NCI-H2196 (cell line): ENCODE results near the gene FGFBP2.

Experiments used
- DNase-seq: peaks from one replicate; lab custom pipeline; 2025; ENCODE audit not compliant: unreplicated experiment; lab: John Stamatoyannopoulos, UW

FGFBP2 gene

DNA sequence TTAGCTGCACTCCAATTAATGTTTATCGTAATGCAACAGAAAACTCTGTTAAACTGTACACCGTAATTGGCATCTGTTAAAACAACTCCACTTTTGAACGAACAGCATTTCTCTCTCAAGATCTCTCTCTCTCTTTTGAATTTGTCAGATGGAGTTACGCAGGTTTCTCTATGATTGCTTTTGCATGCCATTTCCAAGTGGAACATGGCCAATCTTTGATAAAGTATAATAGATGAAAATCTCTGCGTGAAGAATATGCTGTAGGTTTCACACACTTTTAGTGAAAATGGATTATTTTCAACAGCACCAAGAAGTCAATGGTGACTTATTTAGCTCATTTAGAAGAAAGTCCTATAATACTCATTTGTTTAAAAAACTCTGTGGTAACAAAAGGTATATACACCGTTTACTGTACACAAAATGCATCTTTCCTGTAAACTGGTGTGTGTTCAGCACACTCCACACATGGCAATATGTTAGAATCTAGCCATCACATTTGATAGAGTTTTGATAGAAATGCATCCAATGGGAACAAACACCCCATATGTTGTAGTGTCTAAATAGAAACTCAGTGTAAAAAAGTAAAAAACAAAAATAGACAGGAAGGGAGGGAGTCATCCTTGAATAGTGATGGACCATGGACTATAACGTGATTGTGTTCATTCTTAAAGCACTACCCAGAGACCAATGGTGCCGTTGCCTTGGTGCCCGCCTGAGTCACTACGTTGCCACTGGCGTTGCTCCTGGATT is 5.8 kb upstream of the FGFBP2 start:
- DNase-seq, result no peak

DNA sequence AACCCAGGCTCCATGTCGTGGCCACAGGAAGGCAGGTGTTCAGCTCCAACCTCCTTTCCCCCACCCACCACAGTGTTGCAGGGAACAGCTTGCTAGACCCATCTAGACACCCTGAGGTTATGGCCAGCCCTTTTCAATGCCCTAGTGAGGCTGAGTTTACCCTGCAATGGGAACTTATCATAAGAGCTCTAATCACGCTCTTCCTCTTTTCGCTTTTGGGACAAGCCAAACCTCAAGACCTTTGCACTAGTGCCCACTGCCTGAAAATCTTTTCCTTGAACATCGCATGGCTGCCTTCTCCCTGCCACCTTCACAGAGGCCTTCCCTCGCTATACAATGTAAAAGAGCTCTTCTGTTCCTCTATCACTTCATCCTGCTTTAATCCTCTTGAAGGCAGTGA is 2.4 kb upstream of the FGFBP2 start:
- no peak for DNase-seq

DNA sequence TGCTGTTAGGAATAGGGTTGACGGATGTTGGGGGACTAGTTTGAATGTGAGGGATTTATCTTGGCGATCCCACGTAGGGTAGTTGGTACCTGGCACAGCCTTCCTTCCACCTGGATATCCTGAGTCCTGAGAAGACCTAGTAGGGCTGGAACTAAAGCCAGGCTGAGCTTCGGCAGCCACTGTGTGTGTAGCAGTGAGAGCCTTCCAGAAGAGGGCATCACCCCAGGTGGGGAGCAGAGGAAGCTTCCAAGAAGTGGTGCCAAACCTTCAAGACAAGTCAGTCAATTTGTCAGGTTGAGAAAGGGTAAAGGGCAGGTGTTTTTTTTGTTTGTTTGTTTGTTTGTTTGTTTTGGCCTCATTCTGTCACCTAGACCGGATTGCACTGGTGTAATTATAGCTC is 1.2 kb upstream of the FGFBP2 start:
- DNase-seq, result no peak

DNA sequence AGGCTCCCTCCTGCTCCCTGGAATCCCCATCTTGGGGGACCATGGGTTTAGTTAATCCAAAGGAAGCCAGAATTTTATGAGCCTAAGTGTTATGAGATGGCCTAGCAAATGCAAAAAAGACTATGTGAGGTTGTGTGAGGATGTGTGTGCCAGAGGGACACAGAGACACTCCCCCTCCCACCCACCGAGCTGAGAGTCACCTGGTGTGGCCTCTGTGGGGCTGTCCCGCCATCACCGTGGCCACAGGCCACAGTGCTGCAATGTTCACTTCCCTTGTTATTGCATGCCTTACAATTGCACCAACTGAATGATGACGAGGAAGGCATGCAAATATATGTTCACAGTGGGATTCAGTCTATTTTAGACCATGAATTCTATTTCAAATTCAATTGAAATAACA is 601 bp upstream of the FGFBP2 start:
- DNase-seq, result no peak

DNA sequence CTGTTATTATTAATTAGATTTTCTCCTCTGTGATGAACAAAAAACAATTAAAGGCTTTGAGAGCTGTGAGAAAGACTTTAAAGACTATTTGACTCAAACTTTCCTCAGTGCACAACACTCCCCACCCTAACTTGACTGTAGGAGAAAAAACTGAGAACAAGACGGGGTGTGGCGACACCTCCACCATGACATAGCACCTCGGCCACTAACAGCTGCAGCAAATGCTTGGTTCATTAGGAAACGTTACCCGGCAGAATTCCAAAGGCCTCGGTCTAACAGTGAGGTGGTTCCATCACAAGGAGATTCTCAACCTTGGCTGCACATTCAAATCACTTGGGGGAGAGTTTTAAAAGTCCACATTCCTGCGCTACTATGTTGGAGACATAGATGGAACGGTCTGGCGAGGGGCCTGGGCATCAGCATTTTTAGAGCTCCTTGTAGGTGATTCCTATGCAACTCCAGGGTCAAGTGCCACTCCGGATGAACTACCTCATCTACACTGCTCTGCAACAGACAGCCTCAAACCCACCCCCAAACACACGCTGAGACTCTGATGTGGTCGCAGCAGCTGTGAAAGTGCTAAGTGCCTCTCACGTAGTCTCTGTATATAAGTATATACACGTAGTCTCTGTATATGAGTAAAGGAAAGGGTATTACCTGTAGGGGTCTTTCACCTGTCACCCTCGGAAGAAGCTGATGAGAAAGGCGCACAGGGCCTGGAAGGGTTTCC is 1.0 kb downstream of the FGFBP2 start:
- DNase-seq, result no peak

DNA sequence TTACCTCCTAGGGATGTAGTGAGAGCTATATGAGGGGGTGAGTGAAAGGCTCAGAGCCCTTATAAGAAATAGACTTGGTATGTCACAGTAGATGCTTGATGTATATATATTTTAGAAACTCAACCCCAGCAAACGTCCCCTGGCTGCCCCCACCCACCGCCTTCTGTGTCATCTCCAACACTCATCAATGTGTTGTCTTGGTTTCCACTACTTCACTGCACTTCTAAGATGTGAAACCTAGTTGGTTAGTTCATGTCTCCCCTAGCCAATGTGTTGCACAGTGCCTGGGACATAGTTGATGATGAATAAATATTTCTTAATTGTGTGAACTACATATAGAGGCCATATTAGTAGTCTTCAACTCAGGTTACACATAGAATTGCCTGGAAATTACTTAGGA is 4.4 kb downstream of the FGFBP2 start:
- no peak for DNase-seq

DNA sequence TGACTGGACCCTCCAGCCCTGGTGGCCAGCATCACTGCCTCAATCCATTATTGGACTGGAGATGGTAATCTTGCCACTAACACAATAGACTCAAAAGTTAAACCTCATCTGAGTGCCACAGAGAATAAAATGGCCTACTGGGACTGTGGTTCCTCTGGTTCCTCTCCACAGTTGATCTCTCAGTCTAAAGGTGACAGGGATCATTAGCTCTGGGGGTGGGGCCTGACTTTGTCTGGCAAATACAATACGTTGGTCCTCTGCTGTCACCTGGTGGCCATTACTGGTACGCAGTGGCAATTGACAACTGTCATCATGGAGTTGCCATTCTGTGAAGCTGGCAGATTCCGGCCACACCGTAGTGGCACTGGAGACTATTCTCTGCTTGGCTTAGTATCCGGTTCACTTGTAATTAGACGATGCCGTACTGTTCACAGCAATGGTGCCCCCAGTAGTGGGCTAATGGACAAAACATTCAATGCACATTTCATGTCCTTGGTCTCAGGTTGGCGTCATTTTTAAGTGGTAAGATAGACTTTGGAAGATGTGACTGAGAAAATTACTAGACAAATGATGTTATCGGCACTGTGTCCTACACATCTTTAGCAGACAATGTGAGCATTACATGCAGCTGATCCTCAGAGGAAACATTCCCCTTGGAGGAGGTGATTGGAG is 6.7 kb downstream of the FGFBP2 start:
- DNase-seq, result peak; percentile 48

DNA sequence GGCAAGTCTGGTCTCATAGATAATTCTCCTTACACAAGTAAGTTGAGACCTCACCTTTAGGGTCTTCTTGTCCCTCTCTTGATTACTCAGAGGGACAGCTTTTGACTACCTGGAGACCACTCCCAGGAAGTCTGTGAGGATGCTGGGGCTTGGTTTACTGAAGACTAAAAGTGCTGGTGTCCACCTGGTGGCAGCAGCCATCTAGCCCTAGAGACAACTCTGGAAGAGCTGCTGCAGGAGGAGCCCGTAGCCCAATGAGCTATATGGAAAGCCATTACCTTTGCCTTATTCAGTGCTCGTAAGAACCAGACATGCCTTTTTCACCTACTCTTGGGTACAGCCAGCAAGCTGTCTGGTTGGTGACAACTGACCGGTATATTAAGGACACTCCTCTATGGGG is 7.3 kb downstream of the FGFBP2 start:
- no peak for DNase-seq

DNA sequence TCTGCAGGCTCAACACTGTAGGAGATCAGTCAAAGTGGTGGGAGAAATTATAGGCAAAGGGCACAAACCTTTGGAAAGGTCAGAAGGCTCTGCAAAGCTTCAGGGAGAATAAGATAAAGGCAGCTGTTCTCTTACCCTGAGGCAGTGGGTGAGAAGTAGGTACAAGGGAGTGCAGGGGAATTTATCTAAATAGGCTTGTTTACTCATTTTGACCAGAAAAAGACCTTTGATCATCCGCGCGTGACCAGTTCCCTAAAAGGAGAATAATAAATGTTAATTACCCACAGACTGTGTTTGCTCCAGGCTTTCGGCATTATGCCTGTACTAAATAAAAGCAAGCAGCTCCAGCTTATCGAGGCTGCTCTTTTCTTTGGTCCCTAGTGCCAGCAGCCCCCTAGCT is 9.3 kb downstream of the FGFBP2 start:
- no peak for DNase-seq

DNA sequence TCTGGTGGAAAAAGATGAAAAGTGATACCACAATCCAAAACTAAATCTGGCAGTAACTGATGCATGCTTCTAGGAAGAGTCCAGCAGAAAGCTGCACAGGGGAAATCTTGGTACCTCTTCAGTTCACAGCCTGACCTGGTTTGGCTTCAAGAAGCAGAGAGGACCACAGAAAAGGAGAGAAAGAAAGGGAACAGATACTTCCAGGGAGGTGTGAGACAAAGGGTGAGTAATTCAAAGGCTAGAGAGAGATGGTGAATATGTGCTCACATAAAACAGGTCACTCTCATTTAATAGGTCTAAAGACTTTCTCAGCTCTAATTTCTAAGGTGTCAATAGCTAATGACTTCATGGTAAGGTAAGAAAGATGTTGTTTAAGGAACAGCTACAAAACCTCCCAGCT is 11.2 kb downstream of the FGFBP2 start:
- DNase-seq, result no peak

DNA sequence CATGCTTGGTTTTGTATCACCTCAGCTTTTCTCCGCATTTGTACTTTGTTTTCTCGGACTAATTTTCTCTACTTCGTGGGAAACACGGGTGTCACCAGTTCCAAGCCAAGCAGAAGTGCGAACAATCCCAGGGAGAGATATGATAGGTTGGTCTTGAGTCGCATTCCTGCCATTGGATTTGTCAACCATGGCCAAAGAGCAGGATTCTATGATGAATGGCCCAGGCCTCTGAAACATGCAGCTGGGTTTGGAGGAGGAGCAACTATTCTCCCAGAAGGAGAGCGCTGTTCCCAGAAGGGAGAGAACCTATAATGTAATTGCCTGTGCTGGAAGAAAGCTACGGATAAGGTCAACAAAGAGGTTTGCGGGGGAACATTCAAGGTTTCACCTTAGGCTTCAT is 14.1 kb downstream of the FGFBP2 start:
- no peak for DNase-seq

DNA sequence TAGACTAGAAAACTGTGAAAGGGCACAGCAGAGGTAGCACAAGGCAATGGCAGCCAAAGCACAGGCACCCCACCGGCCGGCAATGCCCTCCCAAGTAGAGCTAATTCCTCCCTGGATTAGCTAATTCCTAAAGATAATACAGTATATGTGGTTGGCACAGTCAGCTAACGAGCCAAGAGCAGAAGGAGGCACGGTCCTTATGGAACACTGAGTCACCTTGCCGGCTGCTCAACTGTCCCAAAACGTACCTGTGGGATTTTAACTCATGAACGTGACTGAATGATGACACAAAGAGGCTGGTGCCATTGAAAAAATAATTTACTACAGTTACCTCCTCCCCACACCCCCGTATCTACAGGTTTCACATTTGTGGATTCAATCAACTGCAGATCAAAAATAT is 15.3 kb downstream of the FGFBP2 start:
- no peak for DNase-seq

DNA sequence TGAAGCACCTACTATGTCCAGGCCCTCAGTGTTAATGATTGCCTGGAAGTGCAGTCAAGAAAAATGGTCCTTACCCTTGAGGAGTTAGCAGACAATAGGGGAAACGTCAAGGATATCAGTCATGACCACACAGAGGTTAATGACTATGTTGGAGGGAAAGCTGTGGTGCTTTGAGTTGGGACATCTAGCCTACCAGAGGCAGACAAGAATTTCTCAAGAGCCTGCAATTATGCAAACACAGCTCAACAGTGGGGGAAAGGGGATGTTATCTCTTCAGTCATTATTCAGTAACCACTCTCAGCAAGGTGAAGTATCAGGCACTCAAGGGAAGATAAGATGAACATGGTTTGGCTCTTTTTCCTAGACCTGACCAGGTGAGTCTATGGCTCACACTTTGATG is 17.5 kb downstream of the FGFBP2 start:
- DNase-seq, result no peak

DNA sequence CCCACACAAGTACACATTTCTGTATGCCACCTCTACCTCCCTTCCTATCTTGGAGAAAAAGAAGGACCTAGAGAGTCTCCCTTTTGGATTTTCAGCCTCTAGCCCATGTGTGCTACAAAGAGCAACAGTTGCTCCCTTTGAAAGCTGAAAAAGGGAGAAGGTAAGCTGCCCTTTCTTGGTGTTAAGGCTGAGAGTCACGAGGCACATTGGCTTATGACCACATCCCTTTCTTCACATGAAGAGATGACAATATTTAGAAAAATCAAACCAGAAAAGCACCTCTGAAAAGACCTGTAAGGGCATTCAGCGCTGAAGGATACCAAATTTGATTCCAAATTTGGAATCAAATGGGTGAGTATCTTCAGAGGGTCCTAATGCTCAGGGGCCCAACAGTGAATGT is 18.1 kb downstream of the FGFBP2 start:
- DNase-seq, result no peak

DNA sequence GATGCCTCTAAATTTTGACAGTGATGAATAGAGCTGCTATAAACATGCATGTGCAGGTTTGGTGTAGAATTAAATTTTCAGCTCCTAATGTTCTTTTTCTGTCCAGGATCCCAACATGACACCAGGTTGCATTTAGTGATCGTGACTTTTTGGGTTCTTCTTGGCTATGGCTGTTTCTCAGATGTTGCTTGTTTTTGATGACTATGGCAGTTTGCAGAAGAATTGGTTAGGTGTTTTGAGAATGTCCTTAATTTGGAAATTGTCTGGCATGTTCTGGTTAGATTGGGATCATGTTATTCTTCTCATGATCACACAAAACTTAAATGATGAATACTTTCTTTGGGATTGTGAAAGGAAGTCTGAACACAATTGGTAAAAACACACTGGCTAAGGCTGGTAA is 20.7 kb downstream of the FGFBP2 start:
- DNase-seq, result no peak

DNA sequence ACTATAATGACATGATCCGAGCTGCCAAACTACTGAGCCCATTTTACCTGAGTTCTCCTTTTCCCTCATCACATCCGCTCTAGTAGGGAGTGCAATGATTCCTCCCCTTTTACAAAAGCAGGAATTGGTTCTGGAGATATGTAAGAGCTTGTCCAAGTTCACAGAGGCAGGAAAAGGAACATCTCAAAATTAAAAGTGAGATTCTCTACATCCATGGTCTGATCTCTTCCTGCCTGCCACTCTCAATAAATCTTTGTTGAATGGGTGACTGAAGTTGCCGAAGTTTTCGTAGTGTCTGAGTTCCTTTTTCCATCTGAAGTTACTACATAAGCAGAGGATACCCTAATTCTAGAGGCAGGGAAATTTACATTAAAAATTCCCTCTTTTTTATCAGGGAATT is 24.3 kb downstream of the FGFBP2 start, which contains the start of gene FGFBP1:
TSS of gene FGFBP1 (minus strand) at position 101 of the 400 bp plus-strand sequence. CDS start 2,108 bp downstream, outside the sequence.
- DNase-seq, result no peak

DNA sequence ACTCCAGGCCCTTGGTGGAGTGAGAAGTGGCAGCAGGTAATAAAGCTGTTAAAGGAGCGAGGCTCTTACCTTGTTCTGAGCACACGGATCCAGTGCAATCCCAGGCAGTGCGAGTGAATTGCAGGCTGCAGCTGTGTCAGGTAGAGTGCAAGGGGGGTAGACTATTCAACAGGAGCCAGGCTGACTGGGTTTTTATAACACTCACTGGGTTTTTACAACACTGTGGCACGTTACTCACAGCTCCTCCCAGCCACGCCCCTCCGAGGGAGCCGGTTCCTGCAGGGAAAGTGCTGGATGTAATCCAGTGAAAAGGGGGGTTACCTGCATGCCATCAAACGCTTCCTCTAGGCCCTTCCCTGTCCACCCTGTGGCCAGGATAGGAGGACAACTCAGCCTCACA is 24.8 kb downstream of the FGFBP2 start:
- no peak for DNase-seq

DNA sequence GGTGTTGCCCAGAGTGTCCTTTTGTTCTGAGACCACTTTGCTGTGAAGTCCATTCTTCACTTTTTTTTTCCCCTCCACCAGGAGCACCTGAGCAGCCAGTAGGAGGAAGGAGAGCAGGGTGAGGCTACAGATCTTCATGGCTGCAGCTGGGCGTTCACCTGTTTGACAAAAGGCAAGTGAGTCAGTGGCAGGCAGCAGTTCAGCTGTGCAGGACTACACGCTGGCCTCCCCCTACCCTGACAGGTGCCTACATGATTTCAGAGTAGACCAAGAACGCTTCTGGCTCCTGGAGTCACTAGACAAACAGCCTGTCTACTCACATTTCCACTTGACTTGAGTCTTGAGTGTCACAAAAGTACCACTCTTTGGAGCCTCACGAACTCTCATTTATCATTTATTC is 26.5 kb downstream of the FGFBP2 start:
- DNase-seq, result peak; percentile 30

DNA sequence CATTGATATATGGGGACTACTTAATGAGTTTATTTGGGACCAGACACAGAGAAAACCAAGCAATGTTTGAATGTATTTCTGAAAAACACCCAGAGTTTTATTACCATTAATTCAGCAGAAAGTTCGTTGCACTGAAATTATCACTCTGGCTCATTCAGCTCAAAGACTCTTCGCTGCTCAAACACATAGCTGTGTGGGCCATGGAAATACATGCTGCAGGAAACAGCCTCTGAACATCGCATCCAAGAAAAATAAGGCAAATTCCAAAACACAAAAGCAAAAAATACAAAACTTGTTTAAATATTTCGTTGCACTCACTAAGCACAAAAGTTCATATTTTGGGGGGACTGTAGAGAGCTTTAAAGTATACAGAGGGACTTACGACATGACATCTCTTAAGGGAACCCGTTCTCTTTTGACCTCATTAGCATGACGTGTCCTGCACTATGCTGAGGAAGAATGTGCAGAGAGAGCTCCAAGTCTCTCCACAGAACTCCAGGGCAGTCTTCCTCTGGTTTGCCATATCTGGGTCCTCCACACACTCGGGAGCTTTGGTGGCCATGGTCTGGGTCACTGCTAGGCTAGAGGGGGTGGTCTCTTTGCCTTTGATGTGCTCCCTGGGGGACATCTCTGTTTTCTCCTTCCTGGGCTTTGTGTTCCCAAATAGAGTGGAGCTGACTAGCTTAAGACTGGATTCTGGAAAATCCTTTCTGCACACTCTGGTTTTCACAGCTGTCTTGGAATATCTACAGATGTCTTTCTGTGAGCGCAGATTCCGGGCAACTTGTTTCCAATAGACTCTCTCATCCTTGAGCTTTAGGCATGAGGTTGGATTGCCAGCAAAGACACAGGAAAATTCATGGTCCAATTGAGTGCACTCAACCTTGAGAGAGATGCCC is 27.2 kb downstream of the FGFBP2 start:
- no peak for DNase-seq

DNA sequence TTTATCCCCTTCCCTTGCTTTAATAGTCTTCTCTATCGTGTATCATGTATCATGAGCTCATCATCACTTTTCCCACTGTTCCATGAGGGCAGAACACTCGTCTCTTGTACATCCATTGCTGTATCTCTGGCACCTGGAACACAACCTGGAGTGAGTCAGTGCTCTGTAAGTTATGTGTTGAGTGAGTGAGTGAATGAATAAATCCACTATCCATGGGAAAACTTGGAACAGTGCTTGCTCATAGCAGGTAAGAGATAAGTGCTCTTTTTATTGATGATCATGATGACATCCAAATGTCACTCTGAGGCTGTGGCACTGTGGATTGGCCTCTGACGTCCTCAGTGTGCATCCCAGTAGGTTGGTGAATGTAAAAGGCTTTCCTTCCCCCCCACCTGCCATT is 28.7 kb downstream of the FGFBP2 start:
- no peak for DNase-seq
